OCI-LY7 (cell line): Measurements from ENCODE around the gene RACGAP1. TPM values are rescaled to one million over a fixed set of nuclear protein-coding genes. Genes with fewer than 3 reads are reported as not detected.

Source experiments
- BruUV-seq: library from RNA; stranded (reverse); fragments of 400-500 nt; replicated peaks from 2 replicates; lab custom pipeline; 2021; lab: Mats Ljungman, UMichigan
- CTCF ChIA-PET: fragments of 300-600 bp; sonication (Branson Sonifier 250); formaldehyde crosslinking; loops from one replicate; lab custom pipeline; 2022; ENCODE audit warnings: antibody characterized with exemption; ENCODE audit not compliant: unreplicated experiment; lab: Charles Lee
- POLR2A ChIA-PET: fragments of 300-600 bp; sonication (Branson Sonifier 250); formaldehyde crosslinking; loops from one replicate; lab custom pipeline; 2022; ENCODE audit warnings: antibody characterized with exemption; lab: Charles Lee
- DNase-seq: peaks from one replicate; pipeline ENCODE4 v3.0.0-alpha.2; 2015; ENCODE audit warnings: low spot score
- H2AFZ ChIP-seq: fragments of 200-600 bp; sonication (generic), shearing (Covaris generic); 2 replicates; pipeline ENCODE4 v1.6.1; 2014; ENCODE audit warnings: mild to moderate bottlenecking, antibody characterized with exemption, low read length, moderate library complexity
- H3K27ac ChIP-seq: fragments of 200-600 bp; sonication (generic); 2 replicates; pipeline ENCODE4 v1.5.1; 2014; ENCODE audit warnings: mixed run types, low read depth, mild to moderate bottlenecking, moderate library complexity, low read length, inconsistent platforms; ENCODE audit not compliant: poor library complexity, severe bottlenecking
- H3K36me3 ChIP-seq: fragments of 200-600 bp; sonication (generic); 2 replicates; pipeline ENCODE4 v1.6.1; 2014; ENCODE audit warnings: mild to moderate bottlenecking, antibody characterized with exemption, low read length, moderate library complexity, mixed read lengths; ENCODE audit not compliant: insufficient read depth
- H3K4me1 ChIP-seq: fragments of 200-600 bp; sonication (generic); 2 replicates; pipeline ENCODE4 v1.5.1; 2014; ENCODE audit warnings: mild to moderate bottlenecking, low read length; ENCODE audit not compliant: insufficient read depth, poor library complexity, severe bottlenecking
- H3K4me2 ChIP-seq: fragments of 200-600 bp; sonication (generic); 2 replicates; pipeline ENCODE4 v1.6.1; 2014; ENCODE audit warnings: mild to moderate bottlenecking, low read length
- H3K4me3 ChIP-seq: fragments of 200-600 bp; sonication (generic); 2 replicates; pipeline ENCODE4 v1.5.1; 2014; ENCODE audit warnings: mild to moderate bottlenecking, low read depth, low read length; ENCODE audit not compliant: poor library complexity, severe bottlenecking
- H3K79me2 ChIP-seq: fragments of 200-600 bp; sonication (generic); 2 replicates; pipeline ENCODE4 v1.6.1; 2016; ENCODE audit warnings: low read depth, mild to moderate bottlenecking, low read length, moderate library complexity, mixed read lengths; ENCODE audit not compliant: insufficient read depth
- H3K9me2 ChIP-seq: fragments of 200-600 bp; sonication (generic); 2 replicates; pipeline ENCODE4 v1.6.1; 2016; ENCODE audit warnings: mild to moderate bottlenecking, low read length, mixed read lengths; ENCODE audit not compliant: insufficient read depth
- H3K9me3 ChIP-seq: fragments of 200-600 bp; sonication (generic); 2 replicates; pipeline ENCODE4 v1.6.1; 2014; ENCODE audit warnings: mild to moderate bottlenecking, mixed run types, low read length, mixed read lengths
- H4K20me1 ChIP-seq: fragments of 200-600 bp; sonication (generic); 2 replicates; pipeline ENCODE4 v1.6.1; 2014; ENCODE audit warnings: mild to moderate bottlenecking, antibody characterized with exemption, low read length, moderate library complexity, mixed read lengths; ENCODE audit not compliant: insufficient read depth
- CTCF ChIP-seq: fragments of 200-600 bp; sonication (generic); conservative IDR thresholded peaks from 2 replicates; pipeline ENCODE4 v1.5.1; 2014; ENCODE audit warnings: mild to moderate bottlenecking, antibody characterized with exemption, low read length, moderate library complexity, mixed read lengths
- EZH2phosphoT487 ChIP-seq: fragments of 200-600 bp; sonication (generic); IDR thresholded peaks from 2 replicates; pipeline ENCODE4 v1.6.1; 2018; ENCODE audit warnings: low read depth, borderline replicate concordance, mild to moderate bottlenecking, mixed run types, antibody characterized with exemption, low read length, moderate library complexity, mixed read lengths
- intact Hi-C: fragments of 100-400 bp; cut with micrococcal nuclease; formaldehyde crosslinking; loops from one replicate; pipeline ENCODE4 v1.10.0; 2022; ENCODE audit not compliant: unreplicated experiment
- total RNA-seq, 2 experiments: library from RNA; depleted of rRNA in 1 of 2; stranded (reverse); fragments of >200 nt in 1 of 2; shearing (Covaris generic) in 1 of 2; gene quantifications; 2 replicates each; pipeline ENCODE4 v1.2.3, GENCODE V29; 2014 to 2022

RACGAP1 gene
- total RNA-seq, 2 experiments from 2014 or later, result 69.6 to 104 TPM

- DNase-seq, result no peak
- Histone ChIP-seq H3K9me2 (no peaks in the 10 kb centered on the region), H3K79me2 (no peaks in the 10 kb centered on the region), H3K36me3 (no peaks in the 10 kb centered on the region), H3K9me3 (no peaks in the 10 kb centered on the region), H3K4me2 (peak overlapping the region; percentile 76), H4K20me1 (no peaks in the 10 kb centered on the region), H3K4me3 (peak overlapping the region; percentile 67), H3K27ac (no peak overlapping the region), H2AFZ (no peak overlapping the region), H3K4me1 (peaks cover 17% of the 10 kb centered on the region)
- POLR2A ChIA-PET, result no interaction called here
- intact Hi-C loops, result loop anchor here (1.0 to 10.0 kb wide), 5 partner anchors 14 to 279 kb away; no protein-coding TSS in a partner anchor
- no TSS peak for BruUV-seq
- TF ChIP-seq EZH2phosphoT487 (no peak), CTCF (no peak)
- CTCF ChIA-PET, result interaction anchor here (0.6 to 2.4 kb wide), 3 partner anchors 89 to 315 kb away, joined by 3 to 13 read pairs (median 12); no protein-coding TSS in a partner anchor
These were observed 31.3 kb upstream of the RACGAP1 start for GRCh38 chr12:50056639-50056976.

GRCh38 chr12:50055831-50056638, 30.7 kb upstream of the RACGAP1 start:
- Histone ChIP-seq H3K4me3 (peak overlapping the region; percentile 22), H2AFZ (peak overlapping the region; percentile 44; the same call in 1 of the 2 replicates)

More at GRCh38 chr12:50055831-50056638, 30.7 kb upstream of the RACGAP1 start:
- CTCF ChIA-PET, result interaction anchor here (1.2 to 2.4 kb wide), 3 partner anchors 14 to 90 kb away, joined by 5 to 13 read pairs (median 12); no protein-coding TSS in a partner anchor
- Histone ChIP-seq H4K20me1 (no peaks in the 10 kb centered on the region), H3K27ac (no peak overlapping the region), H3K4me1 (peaks cover 17% of the 10 kb centered on the region), H3K9me3 (no peaks in the 10 kb centered on the region), H3K36me3 (no peaks in the 10 kb centered on the region), H3K9me2 (no peaks in the 10 kb centered on the region), H3K79me2 (no peaks in the 10 kb centered on the region), H3K4me2 (peak overlapping the region; percentile 56)
- intact Hi-C loops, result loop anchor here (1.0 to 10.0 kb wide), 5 partner anchors 14 to 279 kb away; no protein-coding TSS in a partner anchor
- POLR2A ChIA-PET, result no interaction called here
- TF ChIP-seq CTCF, result peak; percentile 100
- no peak for TF ChIP-seq EZH2phosphoT487
- BruUV-seq, result no TSS peak
- peak; percentile 71 for DNase-seq
